OCI-LY3 (cell line): ENCODE results near the gene APOA4.

Experiments
- H2AFZ ChIP-seq: fragments of 200-600, 300-600 bp; shearing (Covaris generic); 2 replicates; pipeline ENCODE4 v1.6.0; 2014; ENCODE audit warnings: antibody characterized with exemption, low read depth, low read length
- H3K27ac ChIP-seq: fragments of 200-600, 300-600 bp; sonication (generic); 2 replicates; pipeline ENCODE4 v1.5.1; 2014; ENCODE audit warnings: mild to moderate bottlenecking, low read length, moderate library complexity, mixed read lengths
- H3K27me3 ChIP-seq: fragments of 200-600, 300-600 bp; sonication (generic); 2 replicates; pipeline ENCODE4 v1.6.1; 2014; ENCODE audit warnings: low read depth, low read length, mixed read lengths
- H3K36me3 ChIP-seq: fragments of 200-600, 300-600 bp; sonication (generic); replicated peaks from 2 replicates; pipeline ENCODE3; 2014; ENCODE audit warnings: low read depth, low read length, mixed read lengths
- H3K4me1 ChIP-seq: fragments of 300-600, 200-600 bp; sonication (generic); 2 replicates; pipeline ENCODE4 v1.6.1; 2014; ENCODE audit warnings: low read length, mixed read lengths
- H3K4me2 ChIP-seq: fragments of 200-600, 300-600 bp; sonication (generic); 2 replicates; pipeline ENCODE4 v1.6.1; 2014; ENCODE audit warnings: low read length, mixed read lengths
- H3K4me3 ChIP-seq: fragments of 300-600, 200-600 bp; sonication (generic); 2 replicates; pipeline ENCODE4 v1.5.1; 2014; ENCODE audit warnings: antibody characterized with exemption, mild to moderate bottlenecking, low read length, moderate library complexity
- H3K79me2 ChIP-seq: fragments of 300-600, 200-600 bp; shearing (Covaris generic); 2 replicates; pipeline ENCODE4 v1.6.1; 2014; ENCODE audit warnings: mild to moderate bottlenecking, low read length, mixed read lengths
- H3K9ac ChIP-seq: fragments of 300-600, 200-600 bp; shearing (Covaris generic); 2 replicates; pipeline ENCODE4 v1.6.0; 2014; ENCODE audit warnings: mild to moderate bottlenecking, low read length, moderate library complexity
- H3K9me3 ChIP-seq: fragments of 200-600, 300-600 bp; shearing (Covaris generic); 2 replicates; pipeline ENCODE4 v1.6.1; 2014; ENCODE audit warnings: low read length, mixed read lengths; ENCODE audit not compliant: insufficient read depth
- H4K20me1 ChIP-seq: fragments of 200-600, 300-600 bp; sonication (generic); 2 replicates; pipeline ENCODE4 v1.6.1; 2016; ENCODE audit warnings: low read length, mixed read lengths; ENCODE audit not compliant: insufficient read depth
- CTCF ChIP-seq: fragments of 200-600, 300-600 bp; sonication (generic); IDR thresholded peaks from 2 replicates; pipeline ENCODE4 v1.5.1; 2014; ENCODE audit warnings: antibody characterized with exemption, low read length, low read depth
- EZH2phosphoT487 ChIP-seq: fragments of 200-600 bp; shearing (Covaris generic); IDR thresholded peaks from 2 replicates; pipeline ENCODE4 v1.6.1; 2018; ENCODE audit warnings: antibody characterized with exemption, mixed run types, low read depth

APOA4 gene

GRCh38 chr11:116860303-116860702 is 37.2 kb upstream of the APOA4 start:
- Histone ChIP-seq H4K20me1 (no peaks in the 10 kb centered on the region), H3K4me2 (no peak overlapping the region), H3K79me2 (no peaks in the 10 kb centered on the region), H2AFZ (no peak overlapping the region), H3K27ac (no peak overlapping the region), H3K4me1 (no peaks in the 10 kb centered on the region), H3K27me3 (no peaks in the 10 kb centered on the region), H3K4me3 (no peak overlapping the region), H3K9ac (no peak overlapping the region), H3K36me3 (peaks cover 37% of the 10 kb centered on the region), H3K9me3 (no peaks in the 10 kb centered on the region)
- TF ChIP-seq EZH2phosphoT487 (no peak), CTCF (no peak)

GRCh38 chr11:116859175-116859574 is 36.1 kb upstream of the APOA4 start:
- no peak for TF ChIP-seq EZH2phosphoT487
- TF ChIP-seq CTCF: no peak
- H4K20me1 ChIP-seq: no peaks in the 10 kb centered on the region
- H3K9me3 ChIP-seq: no peaks in the 10 kb centered on the region
- no peaks in the 10 kb centered on the region for H3K27me3 ChIP-seq
- peaks cover 3% of the 10 kb centered on the region; the same call in 1 of the 2 replicates for H3K4me1 ChIP-seq
- H3K36me3 ChIP-seq: peaks cover 42% of the 10 kb centered on the region
- H3K9ac ChIP-seq: no peak overlapping the region
- H3K79me2 ChIP-seq: no peaks in the 10 kb centered on the region
- no peak overlapping the region for H3K27ac ChIP-seq
- H2AFZ ChIP-seq: no peak overlapping the region
- H3K4me3 ChIP-seq: no peak overlapping the region
- no peak overlapping the region for H3K4me2 ChIP-seq

GRCh38 chr11:116857936-116858335 is 34.8 kb upstream of the APOA4 start:
- H3K36me3 ChIP-seq: peaks cover 37% of the 10 kb centered on the region
- H3K9me3 ChIP-seq: no peaks in the 10 kb centered on the region
- H3K9ac ChIP-seq: no peak overlapping the region
- TF ChIP-seq EZH2phosphoT487 (no peak), CTCF (no peak)
- no peaks in the 10 kb centered on the region for H3K27me3 ChIP-seq
- no peak overlapping the region for H3K4me3 ChIP-seq
- no peak overlapping the region for H2AFZ ChIP-seq
- peaks cover 15% of the 10 kb centered on the region for H3K4me1 ChIP-seq
- no peaks in the 10 kb centered on the region for H4K20me1 ChIP-seq
- no peak overlapping the region for H3K4me2 ChIP-seq
- no peak overlapping the region for H3K27ac ChIP-seq
- no peaks in the 10 kb centered on the region for H3K79me2 ChIP-seq

GRCh38 chr11:116857316-116857715 is 34.2 kb upstream of the APOA4 start:
- H3K27ac ChIP-seq: no peak overlapping the region
- H3K79me2 ChIP-seq: no peaks in the 10 kb centered on the region
- no peak overlapping the region for H3K9ac ChIP-seq
- no peaks in the 10 kb centered on the region for H3K9me3 ChIP-seq
- no peaks in the 10 kb centered on the region for H3K27me3 ChIP-seq
- TF ChIP-seq EZH2phosphoT487: no peak
- TF ChIP-seq CTCF: no peak
- H3K4me2 ChIP-seq: no peak overlapping the region
- H3K4me1 ChIP-seq: peaks cover 21% of the 10 kb centered on the region
- H3K36me3 ChIP-seq: peaks cover 37% of the 10 kb centered on the region
- H3K4me3 ChIP-seq: no peak overlapping the region
- no peak overlapping the region for H2AFZ ChIP-seq
- no peaks in the 10 kb centered on the region for H4K20me1 ChIP-seq
